ENCODE results near the gene WWC1.
"Not testable (repeated sequence)": the region's sequence is repeated elsewhere in the genome, so short reads cannot be mapped to it uniquely, and the experiment has no call there.

The WWC1 gene

GRCh38 chr5:168415971-168416370 lies 124.5 kb downstream of the WWC1 start:
- DNase-seq, result no peak

GRCh38 chr5:168417731-168418429 lies 126.4 kb downstream of the WWC1 start:
- DNase-seq, result peak; percentile 46

GRCh38 chr5:168420461-168420860 lies 129.0 kb downstream of the WWC1 start:
- DNase-seq, result no peak

- DNase-seq, result no peak
Measured at GRCh38 chr5:168422431-168422830, 131.0 kb downstream of the WWC1 start.

GRCh38 chr5:168423478-168423877 lies 132.0 kb downstream of the WWC1 start:
- no peak for DNase-seq

GRCh38 chr5:168423971-168424370 lies 132.5 kb downstream of the WWC1 start:
- DNase-seq, result no peak

- DNase-seq, result peak; percentile 87
Measured at GRCh38 chr5:168424594-168425323, 133.3 kb downstream of the WWC1 start.

GRCh38 chr5:168426007-168426863 lies 134.8 kb downstream of the WWC1 start:
- no peak for DNase-seq

- DNase-seq, result no peak
Measured at GRCh38 chr5:168426864-168427172, 135.4 kb downstream of the WWC1 start.

- no peak for DNase-seq
Measured at GRCh38 chr5:168427224-168427623, 135.8 kb downstream of the WWC1 start.

GRCh38 chr5:168428552-168428951 lies 137.1 kb downstream of the WWC1 start:
- no peak for DNase-seq

- no peak for DNase-seq
Measured at GRCh38 chr5:168430296-168430695, 138.9 kb downstream of the WWC1 start.

- no peak for DNase-seq
Measured at GRCh38 chr5:168432903-168433302, 141.5 kb downstream of the WWC1 start.

GRCh38 chr5:168434001-168434400 lies 142.6 kb downstream of the WWC1 start:
- DNase-seq, result peak; percentile 16

- DNase-seq, result peak; percentile 54
Measured at GRCh38 chr5:168434746-168435321, 143.4 kb downstream of the WWC1 start.

GRCh38 chr5:168435340-168435739 lies 143.9 kb downstream of the WWC1 start:
- DNase-seq, result not testable (repeated sequence)

- peak; percentile 14 for DNase-seq
Measured at GRCh38 chr5:168438349-168438748, 146.9 kb downstream of the WWC1 start.

GRCh38 chr5:168443533-168443932 lies 152.1 kb downstream of the WWC1 start:
- DNase-seq, result peak; percentile 27

GRCh38 chr5:168443950-168444700 lies 152.7 kb downstream of the WWC1 start:
- DNase-seq, result peak; percentile 39

GRCh38 chr5:168446983-168447619 lies 155.7 kb downstream of the WWC1 start:
- DNase-seq, result no peak

- DNase-seq, result no peak
Measured at GRCh38 chr5:168447808-168448207, 156.4 kb downstream of the WWC1 start.

- no peak for DNase-seq
Measured at GRCh38 chr5:168449166-168449565, 157.7 kb downstream of the WWC1 start.

All from fibroblast of skin of abdomen (primary cell).